ENCODE results near the gene HERC6.

DNA sequence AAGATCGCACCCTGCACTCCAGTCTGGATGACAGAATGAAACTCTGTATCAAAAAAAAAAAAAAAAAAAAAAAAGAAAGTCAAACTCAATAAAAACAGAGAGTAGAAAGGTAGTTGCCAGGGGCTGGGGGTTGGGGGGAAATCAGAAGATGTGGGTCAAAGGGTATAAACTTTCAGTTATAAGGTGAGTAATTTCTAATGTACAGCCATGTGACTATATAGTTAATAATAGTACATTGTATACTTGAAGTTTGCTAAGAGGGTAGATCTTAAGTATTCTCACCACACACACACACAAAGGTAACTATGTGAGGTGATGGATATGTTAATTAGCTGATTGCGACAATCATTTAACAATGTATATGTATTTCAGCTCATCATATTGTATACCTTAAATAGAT is 11.5 kb downstream of the HERC6 start:
- TF ChIP-seq, protein P1, sequence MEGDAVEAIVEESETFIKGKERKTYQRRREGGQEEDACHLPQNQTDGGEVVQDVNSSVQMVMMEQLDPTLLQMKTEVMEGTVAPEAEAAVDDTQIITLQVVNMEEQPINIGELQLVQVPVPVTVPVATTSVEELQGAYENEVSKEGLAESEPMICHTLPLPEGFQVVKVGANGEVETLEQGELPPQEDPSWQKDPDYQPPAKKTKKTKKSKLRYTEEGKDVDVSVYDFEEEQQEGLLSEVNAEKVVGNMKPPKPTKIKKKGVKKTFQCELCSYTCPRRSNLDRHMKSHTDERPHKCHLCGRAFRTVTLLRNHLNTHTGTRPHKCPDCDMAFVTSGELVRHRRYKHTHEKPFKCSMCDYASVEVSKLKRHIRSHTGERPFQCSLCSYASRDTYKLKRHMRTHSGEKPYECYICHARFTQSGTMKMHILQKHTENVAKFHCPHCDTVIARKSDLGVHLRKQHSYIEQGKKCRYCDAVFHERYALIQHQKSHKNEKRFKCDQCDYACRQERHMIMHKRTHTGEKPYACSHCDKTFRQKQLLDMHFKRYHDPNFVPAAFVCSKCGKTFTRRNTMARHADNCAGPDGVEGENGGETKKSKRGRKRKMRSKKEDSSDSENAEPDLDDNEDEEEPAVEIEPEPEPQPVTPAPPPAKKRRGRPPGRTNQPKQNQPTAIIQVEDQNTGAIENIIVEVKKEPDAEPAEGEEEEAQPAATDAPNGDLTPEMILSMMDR (IDR thresholded peaks at IDR 0.05), result no peak
- TF ChIP-seq, protein P2, sequence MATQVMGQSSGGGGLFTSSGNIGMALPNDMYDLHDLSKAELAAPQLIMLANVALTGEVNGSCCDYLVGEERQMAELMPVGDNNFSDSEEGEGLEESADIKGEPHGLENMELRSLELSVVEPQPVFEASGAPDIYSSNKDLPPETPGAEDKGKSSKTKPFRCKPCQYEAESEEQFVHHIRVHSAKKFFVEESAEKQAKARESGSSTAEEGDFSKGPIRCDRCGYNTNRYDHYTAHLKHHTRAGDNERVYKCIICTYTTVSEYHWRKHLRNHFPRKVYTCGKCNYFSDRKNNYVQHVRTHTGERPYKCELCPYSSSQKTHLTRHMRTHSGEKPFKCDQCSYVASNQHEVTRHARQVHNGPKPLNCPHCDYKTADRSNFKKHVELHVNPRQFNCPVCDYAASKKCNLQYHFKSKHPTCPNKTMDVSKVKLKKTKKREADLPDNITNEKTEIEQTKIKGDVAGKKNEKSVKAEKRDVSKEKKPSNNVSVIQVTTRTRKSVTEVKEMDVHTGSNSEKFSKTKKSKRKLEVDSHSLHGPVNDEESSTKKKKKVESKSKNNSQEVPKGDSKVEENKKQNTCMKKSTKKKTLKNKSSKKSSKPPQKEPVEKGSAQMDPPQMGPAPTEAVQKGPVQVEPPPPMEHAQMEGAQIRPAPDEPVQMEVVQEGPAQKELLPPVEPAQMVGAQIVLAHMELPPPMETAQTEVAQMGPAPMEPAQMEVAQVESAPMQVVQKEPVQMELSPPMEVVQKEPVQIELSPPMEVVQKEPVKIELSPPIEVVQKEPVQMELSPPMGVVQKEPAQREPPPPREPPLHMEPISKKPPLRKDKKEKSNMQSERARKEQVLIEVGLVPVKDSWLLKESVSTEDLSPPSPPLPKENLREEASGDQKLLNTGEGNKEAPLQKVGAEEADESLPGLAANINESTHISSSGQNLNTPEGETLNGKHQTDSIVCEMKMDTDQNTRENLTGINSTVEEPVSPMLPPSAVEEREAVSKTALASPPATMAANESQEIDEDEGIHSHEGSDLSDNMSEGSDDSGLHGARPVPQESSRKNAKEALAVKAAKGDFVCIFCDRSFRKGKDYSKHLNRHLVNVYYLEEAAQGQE (IDR thresholded peaks at IDR 0.05), result no peak
- TF ChIP-seq, protein P3, sequence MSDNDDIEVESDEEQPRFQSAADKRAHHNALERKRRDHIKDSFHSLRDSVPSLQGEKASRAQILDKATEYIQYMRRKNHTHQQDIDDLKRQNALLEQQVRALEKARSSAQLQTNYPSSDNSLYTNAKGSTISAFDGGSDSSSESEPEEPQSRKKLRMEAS (IDR thresholded peaks at IDR 0.05), result no peak
- TF ChIP-seq SMC3 (IDR thresholded peaks at IDR 0.05) (no peak), MAFK (IDR thresholded peaks at IDR 0.05; ENCODE audit: partially characterized antibody) (no peak), RAD21 (conservative IDR thresholded peaks at IDR 0.05 in 1 of 2, IDR thresholded peaks at IDR 0.05 in 1 of 2) (no peak), EP300 (IDR thresholded peaks at IDR 0.05) (no peak), BHLHE40 (IDR thresholded peaks at IDR 0.05; ENCODE audit: low read depth, low read length) (no peak)
- TF ChIP-seq, protein P4, sequence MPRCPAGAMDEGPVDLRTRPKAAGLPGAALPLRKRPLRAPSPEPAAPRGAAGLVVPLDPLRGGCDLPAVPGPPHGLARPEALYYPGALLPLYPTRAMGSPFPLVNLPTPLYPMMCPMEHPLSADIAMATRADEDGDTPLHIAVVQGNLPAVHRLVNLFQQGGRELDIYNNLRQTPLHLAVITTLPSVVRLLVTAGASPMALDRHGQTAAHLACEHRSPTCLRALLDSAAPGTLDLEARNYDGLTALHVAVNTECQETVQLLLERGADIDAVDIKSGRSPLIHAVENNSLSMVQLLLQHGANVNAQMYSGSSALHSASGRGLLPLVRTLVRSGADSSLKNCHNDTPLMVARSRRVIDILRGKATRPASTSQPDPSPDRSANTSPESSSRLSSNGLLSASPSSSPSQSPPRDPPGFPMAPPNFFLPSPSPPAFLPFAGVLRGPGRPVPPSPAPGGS (IDR thresholded peaks at IDR 0.05), result no peak
- TF ChIP-seq, protein P5, sequence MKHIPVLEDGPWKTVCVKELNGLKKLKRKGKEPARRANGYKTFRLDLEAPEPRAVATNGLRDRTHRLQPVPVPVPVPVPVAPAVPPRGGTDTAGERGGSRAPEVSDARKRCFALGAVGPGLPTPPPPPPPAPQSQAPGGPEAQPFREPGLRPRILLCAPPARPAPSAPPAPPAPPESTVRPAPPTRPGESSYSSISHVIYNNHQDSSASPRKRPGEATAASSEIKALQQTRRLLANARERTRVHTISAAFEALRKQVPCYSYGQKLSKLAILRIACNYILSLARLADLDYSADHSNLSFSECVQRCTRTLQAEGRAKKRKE (CRISPR knock-in tag; IDR thresholded peaks at IDR 0.05; ENCODE audit: low read depth), result no peak
- TF ChIP-seq, protein P6, sequence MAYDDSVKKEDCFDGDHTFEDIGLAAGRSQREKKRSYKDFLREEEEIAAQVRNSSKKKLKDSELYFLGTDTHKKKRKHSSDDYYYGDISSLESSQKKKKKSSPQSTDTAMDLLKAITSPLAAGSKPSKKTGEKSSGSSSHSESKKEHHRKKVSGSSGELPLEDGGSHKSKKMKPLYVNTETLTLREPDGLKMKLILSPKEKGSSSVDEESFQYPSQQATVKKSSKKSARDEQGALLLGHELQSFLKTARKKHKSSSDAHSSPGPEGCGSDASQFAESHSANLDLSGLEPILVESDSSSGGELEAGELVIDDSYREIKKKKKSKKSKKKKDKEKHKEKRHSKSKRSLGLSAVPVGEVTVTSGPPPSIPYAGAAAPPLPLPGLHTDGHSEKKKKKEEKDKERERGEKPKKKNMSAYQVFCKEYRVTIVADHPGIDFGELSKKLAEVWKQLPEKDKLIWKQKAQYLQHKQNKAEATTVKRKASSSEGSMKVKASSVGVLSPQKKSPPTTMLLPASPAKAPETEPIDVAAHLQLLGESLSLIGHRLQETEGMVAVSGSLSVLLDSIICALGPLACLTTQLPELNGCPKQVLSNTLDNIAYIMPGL (CRISPR knock-in tag; IDR thresholded peaks at IDR 0.05; ENCODE audit: borderline replicate concordance), result no peak

Data from A549 (cell line).